GM18858 (cell line): Measurements from ENCODE around the gene FOXQ1.
"Not testable (repeated sequence)": the region's sequence is repeated elsewhere in the genome, so short reads cannot be mapped to it uniquely, and the experiment has no call there.

Experiments used
- ATAC-seq: cut with Tn5 transposase; IDR thresholded peaks from one replicate; pipeline ENCODE4 v1.9.1; 2021; ENCODE audit not compliant: unreplicated experiment

Gene FOXQ1

DNA sequence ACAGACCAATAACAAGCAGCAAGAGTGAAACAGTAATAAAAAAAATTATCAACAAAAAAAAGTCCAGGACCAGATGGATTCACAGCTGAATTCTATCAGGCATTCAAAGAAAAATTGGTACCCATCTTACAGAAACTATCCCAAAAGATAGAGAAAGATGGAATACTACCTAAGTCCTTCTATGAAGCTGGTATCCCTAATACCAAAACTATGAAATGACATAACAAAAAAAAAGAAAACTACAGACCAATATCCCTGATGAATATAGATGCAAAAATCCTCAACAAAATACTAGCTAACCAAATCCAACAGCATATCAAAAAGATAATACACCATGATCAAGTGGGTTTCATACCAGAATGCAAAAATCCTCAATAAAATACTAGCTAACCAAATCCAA, 43.2 kb downstream of the FOXQ1 start:
- not testable (repeated sequence) for ATAC-seq

DNA sequence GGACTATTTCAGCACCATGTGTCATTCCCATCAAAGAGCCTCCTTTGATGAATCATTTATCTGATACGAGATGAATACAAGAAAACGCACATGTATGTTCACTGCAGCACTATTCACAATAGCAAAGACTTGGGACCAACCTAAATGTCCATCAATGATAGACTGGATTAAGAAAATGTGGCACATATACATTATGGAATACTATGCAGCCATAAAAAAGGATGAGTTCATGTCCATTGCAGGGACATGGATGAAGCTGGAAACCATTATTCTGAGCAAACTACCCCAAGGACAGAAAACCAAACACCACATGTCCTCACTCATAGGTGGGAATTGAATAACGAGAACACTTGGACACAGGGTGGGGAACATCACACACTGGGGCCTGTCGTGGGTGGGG, 49.8 kb downstream of the FOXQ1 start:
- not testable (repeated sequence) for ATAC-seq

DNA sequence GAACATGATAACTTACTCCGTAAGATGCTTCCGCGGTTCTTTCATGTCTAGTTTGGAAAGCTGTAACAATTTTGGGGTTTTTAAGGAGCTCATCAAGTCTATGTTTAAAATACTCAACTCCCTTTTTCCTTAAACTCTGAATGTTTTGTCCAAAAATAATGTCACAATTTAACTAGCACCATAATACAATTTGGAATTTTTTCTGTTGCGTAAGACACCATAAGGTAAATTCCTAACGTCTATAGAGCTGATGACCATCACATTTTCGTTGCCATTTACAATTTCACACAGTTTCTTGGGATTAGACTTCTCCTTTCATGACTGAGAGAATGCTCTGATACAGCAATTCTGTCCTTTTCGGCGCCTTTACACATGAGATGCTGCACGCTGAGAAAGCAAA, 50.7 kb downstream of the FOXQ1 start:
- ATAC-seq: no peak

DNA sequence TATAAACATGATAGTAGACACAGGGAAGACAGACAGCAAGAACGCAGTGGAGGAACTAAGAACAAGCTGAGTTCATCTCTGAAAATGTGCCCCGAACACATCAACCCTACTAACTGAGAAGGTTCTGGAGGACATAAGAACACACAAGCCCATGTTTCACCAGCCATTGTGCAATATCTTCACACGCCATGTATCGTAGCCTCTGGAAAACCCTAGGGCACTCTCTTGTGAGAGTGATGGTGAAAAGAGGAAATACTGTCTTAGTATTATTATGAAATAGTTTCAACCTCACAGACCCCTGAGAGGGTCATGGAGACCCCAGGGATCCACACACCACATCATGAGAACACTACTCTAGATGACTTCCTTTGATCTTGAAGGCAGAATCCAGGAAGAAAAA, 51.4 kb downstream of the FOXQ1 start:
- ATAC-seq: no peak

DNA sequence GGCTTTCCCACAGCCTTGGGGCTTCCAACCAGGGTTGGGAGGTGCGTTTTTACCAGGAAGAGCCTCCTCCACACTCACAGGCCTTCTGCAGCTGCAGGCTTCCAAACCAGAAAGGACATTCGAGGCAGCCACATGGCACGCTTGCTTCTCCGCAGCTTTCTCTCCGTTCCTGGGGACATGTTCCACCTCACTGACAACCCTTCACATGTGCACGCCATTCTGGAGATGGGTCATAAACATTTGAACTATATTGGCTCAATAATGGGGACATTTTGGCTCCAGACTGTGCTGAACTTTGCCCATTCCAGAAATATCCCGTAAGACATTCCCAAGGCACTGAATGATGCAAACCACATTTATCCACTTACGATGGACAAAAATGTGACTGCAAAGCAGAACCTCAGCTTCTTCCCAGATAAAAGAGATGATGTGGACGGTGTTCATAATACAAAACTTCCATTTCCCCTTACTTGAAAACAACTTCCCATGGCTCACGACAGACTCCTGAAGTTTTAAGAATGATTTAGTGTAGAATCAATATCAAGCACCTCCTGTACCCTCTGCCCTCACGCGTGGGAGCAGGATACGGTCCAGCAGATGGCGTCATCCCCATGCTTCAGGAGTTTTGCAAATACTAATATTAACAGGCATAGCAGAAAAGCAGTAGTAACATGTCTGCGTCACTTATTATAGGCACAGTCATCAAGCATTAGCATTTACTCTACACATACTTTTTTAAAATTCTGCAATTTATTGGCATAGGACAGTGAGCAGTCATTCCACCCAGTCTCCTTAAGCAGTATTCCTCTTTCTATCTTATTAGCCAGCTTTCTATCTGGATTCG, 52.1 kb downstream of the FOXQ1 start:
- no peak for ATAC-seq
